Uterus (tissue), 2 donors: ENCODE measurements around the gene LRRC74A.

ENCODE experiments used
- POLR2A ChIP-seq, 2 donors: fragments of 450-650 bp; IDR thresholded peaks; one replicate each; pipeline ENCODE4 v1.6.1; 2016; ENCODE audit warnings: antibody characterized with exemption in 2 of 2, mild to moderate bottlenecking in 1 of 2, moderate library complexity in 1 of 2
- TF ChIP-seq, protein P1 (sequence below), 4 experiments: fragments of 200-600 bp in 2 of 4; fragments of 450-650 bp in 2 of 4; sonication (generic) in 2 of 4; IDR thresholded peaks; one replicate each; pipeline ENCODE4 v1.5.1; 2016 to 2019; ENCODE audit warnings: antibody characterized with exemption in 4 of 4, mild to moderate bottlenecking in 2 of 4, moderate library complexity in 1 of 4

DNA sequence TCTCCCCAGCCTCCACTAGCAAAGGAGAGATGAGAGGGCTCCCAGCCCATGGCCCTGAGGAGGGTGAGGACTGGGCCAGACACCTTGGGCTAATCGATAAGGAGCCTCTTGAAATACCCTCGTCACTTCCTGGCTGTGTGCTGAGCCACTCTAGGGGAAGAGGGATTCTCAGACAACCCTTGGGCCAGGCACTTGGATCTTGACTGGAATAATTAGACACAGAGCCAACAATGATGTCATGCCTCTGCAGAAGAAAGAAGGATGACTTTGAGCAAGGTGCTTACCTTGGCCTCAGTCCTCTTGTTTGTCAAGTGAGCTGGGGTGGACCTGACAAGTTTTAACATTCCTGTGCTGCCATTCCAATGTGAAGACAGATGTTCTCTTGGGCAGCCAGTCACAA is 83.1 kb downstream of the LRRC74A start:
- TF ChIP-seq, protein P1, sequence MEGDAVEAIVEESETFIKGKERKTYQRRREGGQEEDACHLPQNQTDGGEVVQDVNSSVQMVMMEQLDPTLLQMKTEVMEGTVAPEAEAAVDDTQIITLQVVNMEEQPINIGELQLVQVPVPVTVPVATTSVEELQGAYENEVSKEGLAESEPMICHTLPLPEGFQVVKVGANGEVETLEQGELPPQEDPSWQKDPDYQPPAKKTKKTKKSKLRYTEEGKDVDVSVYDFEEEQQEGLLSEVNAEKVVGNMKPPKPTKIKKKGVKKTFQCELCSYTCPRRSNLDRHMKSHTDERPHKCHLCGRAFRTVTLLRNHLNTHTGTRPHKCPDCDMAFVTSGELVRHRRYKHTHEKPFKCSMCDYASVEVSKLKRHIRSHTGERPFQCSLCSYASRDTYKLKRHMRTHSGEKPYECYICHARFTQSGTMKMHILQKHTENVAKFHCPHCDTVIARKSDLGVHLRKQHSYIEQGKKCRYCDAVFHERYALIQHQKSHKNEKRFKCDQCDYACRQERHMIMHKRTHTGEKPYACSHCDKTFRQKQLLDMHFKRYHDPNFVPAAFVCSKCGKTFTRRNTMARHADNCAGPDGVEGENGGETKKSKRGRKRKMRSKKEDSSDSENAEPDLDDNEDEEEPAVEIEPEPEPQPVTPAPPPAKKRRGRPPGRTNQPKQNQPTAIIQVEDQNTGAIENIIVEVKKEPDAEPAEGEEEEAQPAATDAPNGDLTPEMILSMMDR (IDR thresholded peaks at IDR 0.05), result no peak
- no peak for TF ChIP-seq POLR2A (IDR thresholded peaks at IDR 0.05)
